Activated T-helper 9 cell treated with anti-CD3 and anti-CD28 coated beads, Interleukin-2, amount 50 U/mL, for 16 hours (primary cell): ENCODE data around the gene SLC9A8.
"Not testable (repeated sequence)": the region's sequence is repeated elsewhere in the genome, so short reads cannot be mapped to it uniquely, and the experiment has no call there.

ENCODE experiments used
- DNase-seq: peaks from one replicate; pipeline ENCODE4 v3.0.0-alpha.2; 2020; ENCODE audit warnings: low read depth

The SLC9A8 gene

DNA sequence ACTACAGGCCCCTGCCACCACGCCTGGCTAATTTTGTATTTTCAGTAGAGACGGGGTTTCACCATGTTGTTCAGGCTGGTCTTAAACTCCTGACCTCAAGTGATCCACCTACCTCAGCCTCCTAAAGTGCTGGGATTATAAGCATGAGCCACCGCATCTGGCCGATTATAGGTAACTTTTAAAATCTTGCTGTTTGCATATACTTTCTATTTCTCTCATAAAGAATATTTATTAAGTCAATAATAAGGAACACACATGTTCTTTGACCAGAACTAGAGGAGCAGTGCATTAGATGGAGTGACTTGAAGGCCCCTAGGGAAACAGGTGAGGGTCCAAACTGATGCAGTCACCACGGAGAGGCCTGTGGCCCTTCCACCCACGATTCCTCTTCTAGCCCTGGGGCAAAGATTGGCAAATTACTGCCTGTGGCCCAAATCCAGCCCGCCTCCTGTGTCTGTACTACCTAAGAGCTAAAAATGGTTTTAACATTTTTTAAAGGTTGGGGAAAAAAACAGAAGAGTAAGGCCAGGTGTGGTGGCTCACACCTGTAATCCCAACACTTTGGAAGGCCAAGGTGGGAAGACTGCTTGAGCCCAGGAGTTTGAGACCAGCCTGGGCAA lies 83.0 kb downstream of the SLC9A8 start:
- DNase-seq, result not testable (repeated sequence)

- no peak for DNase-seq
Observed at GRCh38 chr20:49896204-49896603, 83.6 kb downstream of the SLC9A8 start.

DNA sequence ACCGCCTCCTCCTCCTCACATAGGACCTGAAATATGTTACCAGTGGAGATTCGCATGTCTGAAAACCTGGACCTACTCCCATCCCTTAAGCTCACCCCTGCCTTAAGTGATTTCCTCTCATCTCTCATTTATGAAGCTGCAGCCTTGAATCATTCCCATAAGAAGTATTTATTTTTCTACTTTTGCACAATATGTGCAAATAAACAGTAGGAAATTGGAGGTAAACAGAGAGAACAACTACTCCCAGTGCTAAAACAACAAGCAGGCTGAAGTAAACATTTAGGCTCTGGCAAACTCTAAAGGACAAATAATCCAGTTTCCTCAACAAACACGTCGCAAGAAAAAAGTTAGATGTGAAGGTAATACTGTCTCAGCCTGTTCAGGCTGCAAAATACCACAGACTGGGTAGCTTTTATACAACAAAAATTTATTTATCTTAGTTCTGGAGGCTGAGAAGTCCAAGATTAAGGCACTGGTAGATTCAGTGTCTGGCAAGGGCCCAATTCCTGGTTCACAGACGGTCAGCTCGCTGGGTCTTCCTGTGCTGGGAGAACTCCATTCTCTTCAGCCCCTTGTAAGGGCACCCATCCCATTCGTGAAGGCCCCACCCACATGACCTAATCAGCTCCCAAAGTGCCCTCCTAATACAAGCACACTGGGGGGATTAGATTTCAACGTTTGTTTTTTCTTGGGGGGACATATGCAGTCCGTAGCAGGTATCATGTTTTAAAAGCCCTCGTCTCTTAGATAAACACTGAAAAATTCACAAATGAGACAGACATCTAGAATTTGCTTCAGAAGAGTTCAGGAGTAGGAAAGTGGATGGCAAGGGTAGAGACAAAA lies 87.1 kb downstream of the SLC9A8 start:
- no peak for DNase-seq

DNA sequence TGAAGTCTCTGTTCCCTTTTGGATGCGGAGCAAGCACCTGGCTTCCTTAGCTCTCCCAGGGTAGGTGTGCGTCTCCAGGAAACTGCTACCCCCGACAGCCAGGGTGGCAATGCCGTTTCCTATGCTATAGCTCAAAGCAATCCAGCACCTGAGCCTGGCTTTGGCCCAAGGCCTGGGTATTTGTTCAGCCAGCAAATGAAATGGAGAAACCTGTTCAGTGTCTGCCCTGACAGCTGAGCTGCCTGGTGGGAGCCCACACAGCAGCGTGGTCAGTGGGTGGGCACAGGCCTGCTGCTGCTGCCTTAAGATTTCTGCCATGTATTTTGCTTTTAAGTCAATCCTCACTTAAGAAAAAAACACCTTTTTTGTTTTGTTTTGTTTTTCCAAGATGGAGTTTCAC lies 89.0 kb downstream of the SLC9A8 start:
- no peak for DNase-seq

DNA sequence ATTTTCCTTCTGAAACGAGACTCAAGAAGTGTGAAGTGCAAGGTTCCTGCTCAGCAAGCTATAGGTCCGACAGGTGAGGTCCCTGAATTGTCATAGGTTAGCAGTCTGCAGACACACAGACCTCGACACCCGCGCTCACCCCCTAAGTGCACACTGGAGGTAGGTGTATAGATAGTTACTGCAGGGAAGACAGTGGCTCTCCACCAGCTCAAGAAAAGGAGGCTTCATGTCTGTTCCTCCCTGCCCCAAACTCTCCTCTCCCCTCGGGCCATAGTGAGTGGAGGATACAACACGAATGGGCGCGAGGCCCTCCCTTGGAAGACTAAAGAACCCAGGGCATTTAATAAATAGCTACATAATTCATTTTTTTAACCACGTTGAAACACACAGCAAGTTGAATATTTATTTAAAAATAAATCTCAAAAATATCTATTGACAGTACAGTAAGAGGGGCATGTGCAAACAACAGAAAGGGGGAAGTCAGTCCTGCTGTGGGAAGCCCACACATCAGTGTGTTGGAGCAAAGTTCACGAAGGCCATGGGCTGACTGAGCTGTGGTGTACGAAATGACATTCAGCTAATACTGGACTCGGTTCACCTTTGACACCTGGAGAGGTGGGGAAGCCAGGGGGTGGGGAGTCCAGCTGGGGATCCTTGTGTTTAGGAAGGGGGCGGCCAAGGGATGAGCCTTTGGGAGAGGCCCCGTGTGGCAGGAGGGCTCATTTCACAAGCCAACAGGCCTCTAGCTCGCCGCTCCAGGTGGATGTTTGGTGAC lies 92.0 kb downstream of the SLC9A8 start:
- no peak for DNase-seq

DNA sequence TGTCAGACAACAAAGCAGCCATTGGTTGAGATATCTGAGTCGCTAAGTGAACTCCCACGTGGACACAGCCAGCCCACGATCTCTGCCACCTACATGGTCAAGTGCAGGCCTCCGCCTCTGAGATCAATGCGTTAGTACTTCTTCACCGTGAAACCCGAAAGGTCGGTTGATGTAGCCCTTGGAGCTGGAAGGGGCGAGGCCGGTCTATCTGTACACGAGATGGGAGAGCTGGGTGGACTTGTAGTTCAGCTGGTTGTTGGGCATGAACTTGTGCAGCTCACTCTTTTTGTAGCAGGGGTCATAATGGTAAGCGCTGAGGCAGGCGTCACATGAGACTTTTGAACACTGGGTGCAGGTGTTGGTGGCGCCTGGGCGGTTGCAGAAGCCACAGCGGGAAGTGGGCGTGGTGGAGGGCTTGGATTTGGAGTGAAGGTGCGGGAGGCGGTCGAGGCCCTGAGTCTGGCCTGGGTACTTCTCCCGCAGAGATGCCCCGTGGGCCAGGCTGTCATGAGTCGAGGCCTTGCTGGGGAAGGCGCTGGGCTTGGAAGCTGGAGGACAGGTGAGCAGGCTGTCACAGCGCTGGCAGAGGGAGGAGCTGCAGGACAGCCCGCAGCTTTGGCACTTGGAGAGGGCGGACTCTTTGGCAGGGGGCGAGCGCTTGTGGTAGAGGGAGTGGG lies 92.9 kb downstream of the SLC9A8 start:
- no peak for DNase-seq

DNA sequence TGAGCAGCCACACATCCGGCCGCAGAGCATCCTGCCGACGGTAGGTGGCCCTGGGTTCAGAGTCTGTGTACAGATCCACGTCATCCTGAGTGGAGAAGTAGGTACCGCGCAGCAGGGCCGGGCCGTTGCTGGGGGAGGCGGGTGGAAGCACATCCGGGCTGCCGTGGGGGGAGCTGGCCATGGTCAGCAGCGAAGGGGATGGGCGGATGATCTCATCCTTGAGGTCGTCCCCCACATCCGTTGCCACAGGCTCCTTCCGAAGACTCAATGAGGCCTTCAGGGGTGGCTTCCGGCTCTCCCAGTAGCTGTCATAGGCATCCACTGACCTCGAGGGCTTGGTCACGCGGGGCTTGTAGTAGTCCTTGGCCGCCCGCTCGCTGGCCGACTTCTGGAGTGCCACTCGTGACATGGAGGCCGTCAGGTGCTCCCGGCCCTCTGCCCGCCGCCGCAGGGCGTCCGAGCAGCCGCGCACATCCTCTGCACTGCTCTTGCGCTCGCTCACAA lies 93.5 kb downstream of the SLC9A8 start:
- no peak for DNase-seq

- no peak for DNase-seq
Observed at GRCh38 chr20:49906615-49907154, 94.1 kb downstream of the SLC9A8 start.

- DNase-seq, result no peak
Observed at GRCh38 chr20:49907405-49908257, 95.0 kb downstream of the SLC9A8 start.

DNA sequence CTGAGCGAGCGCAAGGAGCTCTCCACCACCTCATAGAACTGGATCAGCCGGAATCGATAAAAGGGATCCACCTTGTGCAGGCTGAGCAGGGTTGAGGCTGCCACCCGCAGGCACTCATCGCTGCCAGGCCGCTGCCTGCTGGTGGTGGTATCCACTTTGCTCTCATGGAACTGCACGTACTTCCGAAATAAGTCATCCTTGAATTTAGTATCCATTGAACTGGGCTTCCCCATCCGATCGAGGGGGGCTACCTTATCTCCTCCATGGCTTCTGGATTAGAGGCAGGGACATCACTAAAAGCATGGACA lies 95.6 kb downstream of the SLC9A8 start:
- DNase-seq, result no peak

GRCh38 chr20:49909499-49910339 lies 97.1 kb downstream of the SLC9A8 start:
- DNase-seq, result no peak

GRCh38 chr20:49910340-49910706 lies 97.7 kb downstream of the SLC9A8 start:
- no peak for DNase-seq

GRCh38 chr20:49913399-49914047 lies 100.9 kb downstream of the SLC9A8 start:
- DNase-seq, result no peak

- DNase-seq, result no peak
Observed at GRCh38 chr20:49914310-49915117, 101.9 kb downstream of the SLC9A8 start.

- DNase-seq, result no peak
Observed at GRCh38 chr20:49915118-49915379, 102.4 kb downstream of the SLC9A8 start.

- DNase-seq, result peak; percentile 86
Observed at GRCh38 chr20:49915380-49916145, 102.9 kb downstream of the SLC9A8 start, which contains the start of gene SPATA2. Gene SPATA2 (minus strand): TSS chr20:49915529. CDS start chr20:49908490, 7,039 bp downstream.

- DNase-seq, result no peak
Observed at GRCh38 chr20:49916146-49917002, 103.7 kb downstream of the SLC9A8 start.
